Natural killer cell (primary cell): ENCODE data around the gene PFKM. TPM values are rescaled to one million over a fixed set of nuclear protein-coding genes. Genes with fewer than 3 reads are reported as not detected.

Experiments
- ATAC-seq, 3 donors: fragments of 150-1000 bp in 2 of 3; fragments of 200-7000 bp in 1 of 3; cut with Tn5 transposase; 1 replicate in 1 of 3; 2 replicates in 2 of 3; pipeline ENCODE4 v1.10.0; 2021; ENCODE audit warnings: mild to moderate bottlenecking in 2 of 3, moderate library complexity in 2 of 3
- DNase-seq, 2 donors: peaks; one replicate each; pipeline versions ENCODE4 v3.0.0 to v3.0.0-alpha.2; 2013 to 2021; ENCODE audit warnings: mixed read lengths in 1 of 2
- H3K27ac ChIP-seq: one replicate; pipeline ENCODE4 v1.5.1; 2013; ENCODE audit warnings: mild to moderate bottlenecking, low read length
- H3K27me3 ChIP-seq: one replicate; pipeline ENCODE4 v1.6.1; 2013; ENCODE audit warnings: low read length; ENCODE audit not compliant: control insufficient read depth, insufficient read depth
- H3K36me3 ChIP-seq: one replicate; pipeline ENCODE4 v1.6.1; 2013; ENCODE audit warnings: low read length; ENCODE audit not compliant: control insufficient read depth, insufficient read depth
- H3K4me1 ChIP-seq: one replicate; pipeline ENCODE4 v1.6.1; 2013; ENCODE audit warnings: low read length; ENCODE audit not compliant: control insufficient read depth, insufficient read depth
- H3K4me3 ChIP-seq: one replicate; pipeline ENCODE4 v1.5.1; 2013; ENCODE audit warnings: low read length
- H3K9me3 ChIP-seq: one replicate; pipeline ENCODE4 v1.6.1; 2013; ENCODE audit warnings: low read length; ENCODE audit not compliant: control insufficient read depth, insufficient read depth
- H3K27ac Mint-ChIP-seq, 2 donors: one replicate each; pipeline ENCODE4 v1.8.0; 2022; ENCODE audit warnings: mild to moderate bottlenecking in 2 of 2, mixed read lengths in 2 of 2, moderate library complexity in 1 of 2
- H3K27me3 Mint-ChIP-seq, 2 donors: one replicate each; pipeline ENCODE4 v1.8.0; 2022; ENCODE audit warnings: low read depth in 2 of 2, mixed read lengths in 2 of 2
- H3K36me3 Mint-ChIP-seq: one replicate; pipeline ENCODE4 v1.8.0; 2022; ENCODE audit warnings: mixed read lengths
- H3K4me1 Mint-ChIP-seq, 2 donors: one replicate each; pipeline ENCODE4 v1.8.0; 2022; ENCODE audit warnings: mixed read lengths in 2 of 2
- H3K4me3 Mint-ChIP-seq: one replicate; pipeline ENCODE4 v1.8.0; 2022; ENCODE audit warnings: mild to moderate bottlenecking, moderate library complexity, mixed read lengths
- H3K9me3 Mint-ChIP-seq, 2 donors: one replicate each; pipeline ENCODE4 v1.8.0; 2022; ENCODE audit warnings: mixed read lengths in 2 of 2
- WGBS: methylation state at CpG from one replicate; pipeline ENCODE4 v1.1.7; 2013; ENCODE audit warnings: missing lambda C conversion rate; ENCODE audit not compliant: insufficient coverage; 5-methylcytosine and 5-hydroxymethylcytosine counted together
- intact Hi-C: fragments of 100-400 bp; cut with micrococcal nuclease; formaldehyde crosslinking; loops from one replicate; pipeline ENCODE4 v1.14.2; 2022
- total RNA-seq, 4 donors: library from RNA; stranded (reverse); fragments of 120-200 nt in 1 of 4; gene quantifications; one replicate each; pipeline versions ENCODE4 v1.2.3 to v1.2.4, GENCODE V29; 2013 to 2022
- TF ChIP-seq, protein P1 (sequence below): fragments of 200-600 bp; IDR thresholded peaks from one replicate; pipeline ENCODE4 v1.8.0; 2022; ENCODE audit warnings: antibody characterized with exemption

The PFKM gene
- total RNA-seq, 3 donors from 2014 or later (not counting 1 experiment from before 2014, with no cell fraction given): 6.2 to 13.5 (median 6.4) TPM

DNA sequence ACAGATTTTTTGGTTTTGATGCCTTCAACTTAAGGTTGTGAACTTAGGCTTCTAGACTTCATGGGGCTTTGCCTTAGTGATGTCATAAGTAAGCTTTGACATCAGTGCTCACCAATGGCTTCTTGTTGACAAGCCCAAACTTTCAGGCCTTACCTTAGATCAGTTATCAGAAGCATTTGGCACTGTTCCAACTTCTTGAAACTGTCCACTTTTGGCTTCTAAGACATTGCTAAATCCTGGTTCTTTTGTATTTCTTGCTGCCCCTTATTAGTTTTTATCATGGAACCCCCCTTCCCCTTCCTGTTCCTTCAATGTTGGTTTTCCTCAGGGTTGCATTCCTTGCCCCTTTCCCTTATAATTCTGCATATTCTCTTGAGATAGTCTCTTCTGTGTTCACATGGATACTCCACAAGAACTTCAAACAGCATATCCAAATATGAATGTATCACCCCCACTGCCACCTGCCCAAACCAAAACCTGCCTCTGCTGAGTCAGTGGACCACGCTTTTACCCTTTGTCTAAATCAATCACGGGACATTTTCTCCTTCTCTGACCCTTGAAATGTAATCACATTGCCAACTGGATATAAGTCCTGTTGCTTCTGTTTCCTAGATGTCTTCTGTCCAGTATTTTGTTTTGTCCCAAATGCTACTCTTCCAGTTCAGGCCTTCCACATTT is 7.9 kb downstream of the PFKM start:
- no peaks in the 10 kb centered on the region for H3K4me1 Mint-ChIP-seq
- H3K36me3 ChIP-seq: no peaks in the 10 kb centered on the region
- no peak overlapping the region for H3K4me3 Mint-ChIP-seq
- no peaks in the 10 kb centered on the region for H3K4me1 ChIP-seq
- H3K9me3 Mint-ChIP-seq: no peaks in the 10 kb centered on the region
- ATAC-seq: no peak
- WGBS: 98% methylated on average over 2 of the region's 2 CpGs
- H3K27ac Mint-ChIP-seq: no peak overlapping the region
- H3K4me3 ChIP-seq: no peak overlapping the region
- H3K9me3 ChIP-seq: no peaks in the 10 kb centered on the region
- no peaks in the 10 kb centered on the region for H3K27me3 ChIP-seq
- no peaks in the 10 kb centered on the region for H3K27me3 Mint-ChIP-seq
- H3K27ac ChIP-seq: no peak overlapping the region
- H3K36me3 Mint-ChIP-seq: no peaks in the 10 kb centered on the region
- DNase-seq: peak in 1 of 2 donors; percentile 13
- intact Hi-C loops: no loop called here
- TF ChIP-seq, protein P1, sequence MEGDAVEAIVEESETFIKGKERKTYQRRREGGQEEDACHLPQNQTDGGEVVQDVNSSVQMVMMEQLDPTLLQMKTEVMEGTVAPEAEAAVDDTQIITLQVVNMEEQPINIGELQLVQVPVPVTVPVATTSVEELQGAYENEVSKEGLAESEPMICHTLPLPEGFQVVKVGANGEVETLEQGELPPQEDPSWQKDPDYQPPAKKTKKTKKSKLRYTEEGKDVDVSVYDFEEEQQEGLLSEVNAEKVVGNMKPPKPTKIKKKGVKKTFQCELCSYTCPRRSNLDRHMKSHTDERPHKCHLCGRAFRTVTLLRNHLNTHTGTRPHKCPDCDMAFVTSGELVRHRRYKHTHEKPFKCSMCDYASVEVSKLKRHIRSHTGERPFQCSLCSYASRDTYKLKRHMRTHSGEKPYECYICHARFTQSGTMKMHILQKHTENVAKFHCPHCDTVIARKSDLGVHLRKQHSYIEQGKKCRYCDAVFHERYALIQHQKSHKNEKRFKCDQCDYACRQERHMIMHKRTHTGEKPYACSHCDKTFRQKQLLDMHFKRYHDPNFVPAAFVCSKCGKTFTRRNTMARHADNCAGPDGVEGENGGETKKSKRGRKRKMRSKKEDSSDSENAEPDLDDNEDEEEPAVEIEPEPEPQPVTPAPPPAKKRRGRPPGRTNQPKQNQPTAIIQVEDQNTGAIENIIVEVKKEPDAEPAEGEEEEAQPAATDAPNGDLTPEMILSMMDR: no peak

DNA sequence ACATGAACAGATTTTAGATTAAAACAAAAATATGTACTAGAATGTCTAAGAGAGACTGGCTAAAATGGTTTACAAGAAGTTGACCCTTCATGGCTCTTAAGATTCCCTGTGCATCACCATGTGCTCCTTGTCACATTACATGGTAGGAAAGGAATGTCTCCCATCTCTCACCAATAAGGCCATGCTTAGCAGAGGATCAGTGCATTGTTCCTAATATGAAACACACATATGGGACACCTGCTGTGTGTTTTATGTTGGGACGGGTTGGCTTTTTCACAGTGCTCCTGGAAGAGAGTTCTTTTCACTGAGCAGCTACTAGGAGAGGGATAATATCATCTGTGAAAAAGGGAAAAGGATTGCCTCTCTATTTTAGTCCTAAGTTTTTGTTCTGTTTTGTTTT is 9.6 kb downstream of the PFKM start:
- no peak overlapping the region for H3K27ac ChIP-seq
- no peaks in the 10 kb centered on the region for H3K9me3 ChIP-seq
- no peak overlapping the region for H3K4me3 ChIP-seq
- Mint-ChIP-seq H3K4me3 (no peak overlapping the region), H3K4me1 (no peaks in the 10 kb centered on the region), H3K36me3 (no peaks in the 10 kb centered on the region), H3K9me3 (no peaks in the 10 kb centered on the region), H3K27ac (no peak overlapping the region), H3K27me3 (no peaks in the 10 kb centered on the region)
- H3K27me3 ChIP-seq: no peaks in the 10 kb centered on the region
- 100% methylated on average over 1 of the region's 1 CpG for WGBS
- H3K4me1 ChIP-seq: no peaks in the 10 kb centered on the region
- ATAC-seq: no peak
- intact Hi-C loops: no loop called here
- no peak for DNase-seq
- TF ChIP-seq, protein P1: no peak
- H3K36me3 ChIP-seq: no peaks in the 10 kb centered on the region

DNA sequence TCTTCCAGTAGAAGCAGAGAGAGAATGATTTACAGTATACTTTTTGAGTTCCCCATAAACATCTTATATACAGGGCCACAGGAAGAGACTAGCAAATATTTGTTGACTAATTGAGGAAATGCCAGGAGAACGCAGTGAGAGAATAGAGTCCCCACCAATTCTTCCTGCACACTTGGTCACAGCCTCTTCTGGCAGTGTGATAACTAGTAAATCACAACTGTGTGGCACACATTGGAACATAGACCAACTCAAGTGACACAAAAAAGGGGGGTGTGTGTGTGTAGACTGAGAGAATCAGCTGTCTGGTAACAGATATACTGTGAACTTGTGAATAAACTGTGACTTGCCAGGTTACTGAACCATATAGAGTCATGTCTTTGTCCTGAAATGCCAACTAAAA is 10.2 kb downstream of the PFKM start:
- Mint-ChIP-seq H3K27ac (no peak overlapping the region), H3K27me3 (no peaks in the 10 kb centered on the region), H3K9me3 (no peaks in the 10 kb centered on the region), H3K4me3 (no peak overlapping the region), H3K4me1 (no peaks in the 10 kb centered on the region), H3K36me3 (no peaks in the 10 kb centered on the region)
- intact Hi-C loops: no loop called here
- WGBS: 100% methylated on average over 1 of the region's 1 CpG
- Histone ChIP-seq H3K36me3 (no peaks in the 10 kb centered on the region), H3K27ac (no peak overlapping the region), H3K9me3 (no peaks in the 10 kb centered on the region), H3K27me3 (no peaks in the 10 kb centered on the region), H3K4me3 (no peak overlapping the region), H3K4me1 (no peaks in the 10 kb centered on the region)
- TF ChIP-seq, protein P1: no peak
- no peak for DNase-seq
- no peak for ATAC-seq

DNA sequence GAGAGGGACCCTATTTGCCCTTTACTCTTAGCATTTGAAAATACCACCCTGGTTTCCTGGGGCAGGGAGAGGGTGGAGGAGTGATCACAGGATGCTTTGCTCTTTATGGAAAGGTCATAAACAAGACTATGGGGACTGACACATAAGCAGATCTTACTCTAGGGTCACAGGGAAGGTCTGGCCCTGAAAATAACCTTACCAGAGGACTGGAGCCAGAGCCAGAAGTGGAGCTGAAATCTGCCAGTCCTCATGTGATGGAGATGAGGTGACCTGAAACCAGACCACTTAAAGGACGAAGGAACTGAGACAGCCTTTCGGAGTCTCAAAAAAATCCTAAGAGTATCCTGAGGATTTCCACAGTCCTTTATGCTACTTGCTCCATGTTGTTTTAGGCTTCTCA is 12.4 kb downstream of the PFKM start:
- Mint-ChIP-seq H3K36me3 (no peaks in the 10 kb centered on the region), H3K4me1 (no peaks in the 10 kb centered on the region), H3K27me3 (no peaks in the 10 kb centered on the region), H3K9me3 (no peaks in the 10 kb centered on the region), H3K27ac (no peak overlapping the region), H3K4me3 (no peak overlapping the region)
- no peaks in the 10 kb centered on the region for H3K4me1 ChIP-seq
- no peak overlapping the region for H3K4me3 ChIP-seq
- no peaks in the 10 kb centered on the region for H3K27me3 ChIP-seq
- intact Hi-C loops: no loop called here
- H3K9me3 ChIP-seq: no peaks in the 10 kb centered on the region
- WGBS: 95% methylated on average over 2 of the region's 2 CpGs
- H3K27ac ChIP-seq: no peak overlapping the region
- DNase-seq (no peak), ATAC-seq (no peak)
- TF ChIP-seq, protein P1: no peak
- H3K36me3 ChIP-seq: no peaks in the 10 kb centered on the region
